HepG2 (cell line): ENCODE data around the gene EFCAB11. TPM values are rescaled to one million over a fixed set of nuclear protein-coding genes. Genes with fewer than 3 reads are reported as not detected.

Experiments used
- EP300 ChIP-seq, 3 experiments: sonication (generic) in 1 of 3; formaldehyde crosslinking in 1 of 3; IDR thresholded peaks; 2 replicates each; pipeline versions ENCODE4 v1.5.1 to v1.6.1; 2011 to 2020; ENCODE audit warnings: low read depth in 2 of 3, low read length in 2 of 3, borderline replicate concordance in 1 of 3, improper control_type of control experiment in 1 of 3, mild to moderate bottlenecking in 1 of 3, missing genetic modification reagents in 1 of 3, moderate library complexity in 1 of 3
- FOXK1 ChIP-seq: sonication (generic); formaldehyde crosslinking; IDR thresholded peaks from 2 replicates; pipeline ENCODE4 v1.4.0; 2020; ENCODE audit warnings: low read depth, missing genetic modification reagents, borderline replicate concordance
- HNF4G ChIP-seq, 2 experiments: sonication (generic) in 1 of 2; formaldehyde crosslinking in 1 of 2; IDR thresholded peaks; 2 replicates each; pipeline versions ENCODE4 v1.4.0 to v1.6.1; 2011 to 2020; ENCODE audit warnings: borderline replicate concordance in 2 of 2, low read depth in 2 of 2, mild to moderate bottlenecking in 2 of 2, low read length in 1 of 2, missing genetic modification reagents in 1 of 2, moderate library complexity in 1 of 2
- MIER3 ChIP-seq: IDR thresholded peaks from 2 replicates; pipeline ENCODE4 v1.6.1; 2016; ENCODE audit warnings: missing compliant biosample characterization, borderline replicate concordance
- POLR2AphosphoS2 ChIP-seq: IDR thresholded peaks from 2 replicates; pipeline ENCODE4 v1.6.1; 2011; ENCODE audit warnings: low read depth, low read length, improper control_type of control experiment
- PTBP1 ChIP-seq: fragments of 200-400 bp; formaldehyde crosslinking; IDR thresholded peaks from 2 replicates; pipeline ENCODE4 v1.6.1; 2018; ENCODE audit warnings: low read length, low read depth; ENCODE audit not compliant: poor library complexity, severe bottlenecking
- ZBTB3 ChIP-seq: sonication (generic); formaldehyde crosslinking; IDR thresholded peaks from 2 replicates; pipeline ENCODE4 v1.4.0; 2020; ENCODE audit warnings: low read depth, mild to moderate bottlenecking, moderate library complexity, missing genetic modification reagents, borderline replicate concordance
- ZNF143 ChIP-seq: sonication (generic); formaldehyde crosslinking; IDR thresholded peaks from 2 replicates; pipeline ENCODE4 v1.4.0; 2020; ENCODE audit warnings: missing genetic modification reagents
- ZNF773 ChIP-seq: sonication (generic); formaldehyde crosslinking; IDR thresholded peaks from 2 replicates; pipeline ENCODE4 v1.4.0; 2020; ENCODE audit warnings: missing genetic modification reagents, borderline replicate concordance
- polyA plus RNA-seq, 8 experiments: library from polyadenylated mRNA; depleted of rRNA in 3 of 8; stranded (reverse) in 7 of 8; unstranded in 1 of 8; fragments of >200 nt; fragmentation: Illumina TruSeq in 4 of 8; extraction: Trizol in 4 of 8; gene quantifications; 2 replicates each; pipeline versions ENCODE4 v1.2.1 to v1.2.3, GENCODE V29; 2011 to 2016; ENCODE audit warnings: low read depth in 4 of 8, missing spikeins in 1 of 8, mixed read lengths in 1 of 8; ENCODE audit not compliant: insufficient read depth in 1 of 8
- total RNA-seq, 5 experiments: library from RNA; depleted of rRNA; stranded (reverse); fragments of >200 nt; fragmentation: Illumina TruSeq; extraction: Trizol; gene quantifications; 2 replicates each; pipeline ENCODE4 v1.2.3, GENCODE V29; 2016; ENCODE audit warnings: low read depth in 1 of 5
- TF ChIP-seq, protein P1 (sequence below): sonication (generic); formaldehyde crosslinking; IDR thresholded peaks from 2 replicates; pipeline ENCODE4 v1.4.0; 2020; ENCODE audit warnings: mild to moderate bottlenecking, missing genetic modification reagents, borderline replicate concordance
- TF ChIP-seq, protein P2 (sequence below): sonication (generic); formaldehyde crosslinking; IDR thresholded peaks from 2 replicates; pipeline ENCODE4 v1.5.0; 2020; ENCODE audit warnings: missing genetic modification reagents
- TF ChIP-seq, protein P3 (sequence below): sonication (generic); formaldehyde crosslinking; IDR thresholded peaks from 2 replicates; pipeline ENCODE4 v1.4.0; 2020; ENCODE audit warnings: missing genetic modification reagents, borderline replicate concordance
- TF ChIP-seq, protein P4 (sequence below): sonication (generic); formaldehyde crosslinking; IDR thresholded peaks from 2 replicates; pipeline ENCODE4 v1.8.1; 2023; ENCODE audit warnings: mild to moderate bottlenecking, inconsistent platforms, moderate library complexity, missing genetic modification reagents, borderline replicate concordance

Gene EFCAB11
- total and polyA plus RNA-seq, 2 of the 13 experiments (the other 11 are each of a cell fraction or from before 2014, with no cell fraction given), result 8.2 to 31.5 TPM

DNA sequence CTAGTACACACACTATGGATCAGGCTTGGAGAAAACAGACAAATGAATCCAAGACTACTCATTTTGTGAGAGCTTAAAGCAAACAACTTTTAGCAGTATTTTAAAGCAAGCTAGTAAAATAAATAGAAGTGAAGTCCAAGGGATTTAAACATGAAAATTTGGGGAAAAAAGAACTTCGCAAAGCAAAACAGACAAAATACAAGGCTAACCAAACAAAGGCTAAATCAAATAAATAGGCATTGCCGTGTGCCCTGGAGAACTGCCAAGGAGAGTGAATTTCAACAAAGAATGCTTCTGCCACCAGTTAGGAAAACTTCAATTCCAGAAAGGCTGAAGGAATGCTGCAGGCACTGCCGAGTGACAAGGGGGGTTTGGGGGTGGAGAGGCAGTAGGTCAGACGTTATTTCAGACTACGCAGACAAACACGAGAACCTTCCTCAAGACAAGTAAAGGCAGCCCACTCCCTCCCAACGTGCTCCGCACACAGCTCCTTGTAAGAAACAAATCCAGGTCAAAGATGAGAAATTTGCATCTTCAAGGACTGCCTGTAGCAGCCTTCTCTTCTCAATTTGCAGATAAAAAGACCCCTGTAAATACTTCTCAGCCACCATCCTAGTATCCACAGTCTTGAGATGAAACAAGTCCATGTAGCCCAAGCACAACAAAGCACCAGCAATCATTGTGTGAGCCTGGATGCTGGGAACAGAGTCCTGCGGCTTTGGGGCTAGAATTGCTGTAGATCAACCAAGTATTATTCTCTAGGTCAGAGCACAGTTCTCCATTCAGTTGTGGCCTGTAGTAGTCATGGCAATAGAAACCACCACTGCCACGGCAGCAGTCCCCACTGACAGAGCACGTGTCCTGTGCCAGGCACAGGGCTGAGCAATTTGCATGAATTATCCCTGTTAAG lies 43.3 kb downstream of the EFCAB11 start (continued):
- TF ChIP-seq, protein P1, sequence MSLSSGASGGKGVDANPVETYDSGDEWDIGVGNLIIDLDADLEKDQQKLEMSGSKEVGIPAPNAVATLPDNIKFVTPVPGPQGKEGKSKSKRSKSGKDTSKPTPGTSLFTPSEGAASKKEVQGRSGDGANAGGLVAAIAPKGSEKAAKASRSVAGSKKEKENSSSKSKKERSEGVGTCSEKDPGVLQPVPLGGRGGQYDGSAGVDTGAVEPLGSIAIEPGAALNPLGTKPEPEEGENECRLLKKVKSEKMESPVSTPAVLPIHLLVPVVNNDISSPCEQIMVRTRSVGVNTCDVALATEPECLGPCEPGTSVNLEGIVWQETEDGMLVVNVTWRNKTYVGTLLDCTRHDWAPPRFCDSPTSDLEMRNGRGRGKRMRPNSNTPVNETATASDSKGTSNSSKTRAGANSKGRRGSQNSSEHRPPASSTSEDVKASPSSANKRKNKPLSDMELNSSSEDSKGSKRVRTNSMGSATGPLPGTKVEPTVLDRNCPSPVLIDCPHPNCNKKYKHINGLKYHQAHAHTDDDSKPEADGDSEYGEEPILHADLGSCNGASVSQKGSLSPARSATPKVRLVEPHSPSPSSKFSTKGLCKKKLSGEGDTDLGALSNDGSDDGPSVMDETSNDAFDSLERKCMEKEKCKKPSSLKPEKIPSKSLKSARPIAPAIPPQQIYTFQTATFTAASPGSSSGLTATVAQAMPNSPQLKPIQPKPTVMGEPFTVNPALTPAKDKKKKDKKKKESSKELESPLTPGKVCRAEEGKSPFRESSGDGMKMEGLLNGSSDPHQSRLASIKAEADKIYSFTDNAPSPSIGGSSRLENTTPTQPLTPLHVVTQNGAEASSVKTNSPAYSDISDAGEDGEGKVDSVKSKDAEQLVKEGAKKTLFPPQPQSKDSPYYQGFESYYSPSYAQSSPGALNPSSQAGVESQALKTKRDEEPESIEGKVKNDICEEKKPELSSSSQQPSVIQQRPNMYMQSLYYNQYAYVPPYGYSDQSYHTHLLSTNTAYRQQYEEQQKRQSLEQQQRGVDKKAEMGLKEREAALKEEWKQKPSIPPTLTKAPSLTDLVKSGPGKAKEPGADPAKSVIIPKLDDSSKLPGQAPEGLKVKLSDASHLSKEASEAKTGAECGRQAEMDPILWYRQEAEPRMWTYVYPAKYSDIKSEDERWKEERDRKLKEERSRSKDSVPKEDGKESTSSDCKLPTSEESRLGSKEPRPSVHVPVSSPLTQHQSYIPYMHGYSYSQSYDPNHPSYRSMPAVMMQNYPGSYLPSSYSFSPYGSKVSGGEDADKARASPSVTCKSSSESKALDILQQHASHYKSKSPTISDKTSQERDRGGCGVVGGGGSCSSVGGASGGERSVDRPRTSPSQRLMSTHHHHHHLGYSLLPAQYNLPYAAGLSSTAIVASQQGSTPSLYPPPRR (CRISPR knock-in tag), result peak; percentile 66
- TF ChIP-seq, protein P2, sequence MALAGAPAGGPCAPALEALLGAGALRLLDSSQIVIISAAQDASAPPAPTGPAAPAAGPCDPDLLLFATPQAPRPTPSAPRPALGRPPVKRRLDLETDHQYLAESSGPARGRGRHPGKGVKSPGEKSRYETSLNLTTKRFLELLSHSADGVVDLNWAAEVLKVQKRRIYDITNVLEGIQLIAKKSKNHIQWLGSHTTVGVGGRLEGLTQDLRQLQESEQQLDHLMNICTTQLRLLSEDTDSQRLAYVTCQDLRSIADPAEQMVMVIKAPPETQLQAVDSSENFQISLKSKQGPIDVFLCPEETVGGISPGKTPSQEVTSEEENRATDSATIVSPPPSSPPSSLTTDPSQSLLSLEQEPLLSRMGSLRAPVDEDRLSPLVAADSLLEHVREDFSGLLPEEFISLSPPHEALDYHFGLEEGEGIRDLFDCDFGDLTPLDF (CRISPR knock-in tag), result no peak
- TF ChIP-seq EP300 (IDR thresholded peaks at IDR 0.05; ENCODE audit: low read depth in 2 of 2, low read length in 2 of 2), result peak in 1 of 2 experiments; percentile 82; a peak in 2 of 4 replicates
- no peak; the same call in 1 of the 2 replicates for TF ChIP-seq EP300 (CRISPR knock-in tag; IDR thresholded peaks at IDR 0.05; ENCODE audit: borderline replicate concordance)
- peak; percentile 31; the same call in 1 of the 2 replicates for TF ChIP-seq HNF4G (IDR thresholded peaks at IDR 0.05; ENCODE audit: borderline replicate concordance, low read depth, low read length)
- no peak for TF ChIP-seq HNF4G (CRISPR knock-in tag; IDR thresholded peaks at IDR 0.05; ENCODE audit: borderline replicate concordance, low read depth)
- TF ChIP-seq, protein P3, sequence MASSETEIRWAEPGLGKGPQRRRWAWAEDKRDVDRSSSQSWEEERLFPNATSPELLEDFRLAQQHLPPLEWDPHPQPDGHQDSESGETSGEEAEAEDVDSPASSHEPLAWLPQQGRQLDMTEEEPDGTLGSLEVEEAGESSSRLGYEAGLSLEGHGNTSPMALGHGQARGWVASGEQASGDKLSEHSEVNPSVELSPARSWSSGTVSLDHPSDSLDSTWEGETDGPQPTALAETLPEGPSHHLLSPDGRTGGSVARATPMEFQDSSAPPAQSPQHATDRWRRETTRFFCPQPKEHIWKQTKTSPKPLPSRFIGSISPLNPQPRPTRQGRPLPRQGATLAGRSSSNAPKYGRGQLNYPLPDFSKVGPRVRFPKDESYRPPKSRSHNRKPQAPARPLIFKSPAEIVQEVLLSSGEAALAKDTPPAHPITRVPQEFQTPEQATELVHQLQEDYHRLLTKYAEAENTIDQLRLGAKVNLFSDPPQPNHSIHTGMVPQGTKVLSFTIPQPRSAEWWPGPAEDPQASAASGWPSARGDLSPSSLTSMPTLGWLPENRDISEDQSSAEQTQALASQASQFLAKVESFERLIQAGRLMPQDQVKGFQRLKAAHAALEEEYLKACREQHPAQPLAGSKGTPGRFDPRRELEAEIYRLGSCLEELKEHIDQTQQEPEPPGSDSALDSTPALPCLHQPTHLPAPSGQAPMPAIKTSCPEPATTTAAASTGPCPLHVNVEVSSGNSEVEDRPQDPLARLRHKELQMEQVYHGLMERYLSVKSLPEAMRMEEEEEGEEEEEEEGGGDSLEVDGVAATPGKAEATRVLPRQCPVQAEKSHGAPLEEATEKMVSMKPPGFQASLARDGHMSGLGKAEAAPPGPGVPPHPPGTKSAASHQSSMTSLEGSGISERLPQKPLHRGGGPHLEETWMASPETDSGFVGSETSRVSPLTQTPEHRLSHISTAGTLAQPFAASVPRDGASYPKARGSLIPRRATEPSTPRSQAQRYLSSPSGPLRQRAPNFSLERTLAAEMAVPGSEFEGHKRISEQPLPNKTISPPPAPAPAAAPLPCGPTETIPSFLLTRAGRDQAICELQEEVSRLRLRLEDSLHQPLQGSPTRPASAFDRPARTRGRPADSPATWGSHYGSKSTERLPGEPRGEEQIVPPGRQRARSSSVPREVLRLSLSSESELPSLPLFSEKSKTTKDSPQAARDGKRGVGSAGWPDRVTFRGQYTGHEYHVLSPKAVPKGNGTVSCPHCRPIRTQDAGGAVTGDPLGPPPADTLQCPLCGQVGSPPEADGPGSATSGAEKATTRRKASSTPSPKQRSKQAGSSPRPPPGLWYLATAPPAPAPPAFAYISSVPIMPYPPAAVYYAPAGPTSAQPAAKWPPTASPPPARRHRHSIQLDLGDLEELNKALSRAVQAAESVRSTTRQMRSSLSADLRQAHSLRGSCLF (CRISPR knock-in tag), result no peak
- no peak for TF ChIP-seq ZBTB3
- no peak for TF ChIP-seq FOXK1 (CRISPR knock-in tag)
- TF ChIP-seq PTBP1, result no peak
- peak; percentile 21; the same call in 1 of the 2 replicates for TF ChIP-seq MIER3 (CRISPR knock-in tag)
- no peak for TF ChIP-seq POLR2AphosphoS2
- no peak for TF ChIP-seq ZNF143 (CRISPR knock-in tag)
- TF ChIP-seq ZNF773 (CRISPR knock-in tag), result no peak
- TF ChIP-seq, protein P4, sequence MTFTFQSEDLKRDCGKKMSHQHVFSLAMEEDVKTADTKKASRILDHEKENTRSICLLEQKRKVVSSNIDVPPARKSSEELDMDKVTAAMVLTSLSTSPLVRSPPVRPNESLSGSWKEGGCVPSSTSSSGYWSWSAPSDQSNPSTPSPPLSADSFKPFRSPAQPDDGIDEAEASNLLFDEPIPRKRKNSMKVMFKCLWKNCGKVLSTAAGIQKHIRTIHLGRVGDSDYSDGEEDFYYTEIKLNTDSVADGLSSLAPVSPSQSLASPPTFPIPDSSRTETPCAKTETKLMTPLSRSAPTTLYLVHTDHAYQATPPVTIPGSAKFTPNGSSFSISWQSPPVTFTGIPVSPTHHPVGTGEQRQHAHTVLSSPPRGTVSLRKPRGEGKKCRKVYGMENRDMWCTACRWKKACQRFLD (CRISPR knock-in tag), result no peak
